Type B pancreatic cell (in vitro differentiated cells): Measurements from ENCODE around the gene SLC44A4. TPM values are rescaled to one million over a fixed set of nuclear protein-coding genes. Genes with fewer than 3 reads are reported as not detected.

Experiments
- DNase-seq: peaks from one replicate; pipeline ENCODE4 v3.0.0; 2021; ENCODE audit warnings: mixed read lengths; ENCODE audit not compliant: unreplicated experiment; ENCODE audit errors: extremely low spot score
- H3K27ac Mint-ChIP-seq: 2 replicates; pipeline ENCODE4 v1.8.0; 2021; ENCODE audit warnings: mild to moderate bottlenecking, mixed read lengths
- H3K27me3 Mint-ChIP-seq: 2 replicates; pipeline ENCODE4 v1.8.0; 2021; ENCODE audit warnings: mixed read lengths
- H3K36me3 Mint-ChIP-seq: 2 replicates; pipeline ENCODE4 v1.8.0; 2021; ENCODE audit warnings: mixed read lengths
- H3K4me1 Mint-ChIP-seq: one replicate; pipeline ENCODE4 v1.8.0; 2021; ENCODE audit warnings: mixed read lengths; ENCODE audit not compliant: unreplicated experiment
- H3K4me3 Mint-ChIP-seq: 2 replicates; pipeline ENCODE4 v1.8.0; 2021; ENCODE audit warnings: mild to moderate bottlenecking, mixed read lengths
- H3K9me3 Mint-ChIP-seq: 2 replicates; pipeline ENCODE4 v1.8.0; 2021; ENCODE audit warnings: mixed read lengths
- long read RNA-seq: library from polyadenylated mRNA; unstranded; transcript quantifications from one replicate; pipeline ENCODE4 v2.0.0, GENCODE V29; 2020
- total RNA-seq: library from RNA; stranded (reverse); gene quantifications from 2 replicates; pipeline ENCODE4 v1.2.1, GENCODE V29; 2021; ENCODE audit warnings: low replicate concordance
- TF ChIP-seq, protein P1 (sequence below): fragments of 200-600 bp; sonication (generic); conservative IDR thresholded peaks from 2 replicates; pipeline ENCODE4 v1.5.0; 2021; ENCODE audit warnings: antibody characterized with exemption, mild to moderate bottlenecking

SLC44A4 gene
- 8.8 and 10.6 TPM in 2 replicates for total RNA-seq
- long read RNA-seq, partial matches to known transcripts, result 1 of 3 reads
- long read RNA-seq, other reads (novel, unspliced or antisense), result 0 of 3 reads

DNA sequence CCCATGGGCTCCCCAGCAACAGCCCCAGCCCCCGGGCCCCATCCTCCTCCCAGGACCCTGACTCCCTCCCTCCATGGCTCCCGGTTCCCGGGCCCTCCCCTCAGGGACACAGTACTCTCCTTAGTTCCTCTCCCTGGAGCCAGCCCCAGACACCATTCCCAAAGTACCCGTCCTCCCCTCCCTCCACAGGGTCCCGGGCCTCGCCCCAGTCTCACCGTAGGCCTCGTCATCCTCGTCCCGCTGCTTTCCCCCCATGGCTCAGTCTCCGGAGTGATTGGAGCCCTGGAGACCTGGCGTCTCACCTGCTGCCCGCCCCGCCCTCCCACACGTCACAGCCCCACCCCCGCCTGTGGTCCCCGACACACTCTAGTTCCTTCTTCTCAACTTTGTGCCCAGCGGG, at the start of gene SLC44A4:
Gene SLC44A4, minus strand, starts transcription at position 272 of the 400 bp plus-strand sequence. Its CDS starts 17 bp downstream, at position 255.
- H3K27ac Mint-ChIP-seq, result peak within 1 kb of the TSS; percentile 56
- H3K27me3 Mint-ChIP-seq, result no peaks in the 10 kb centered on the region
- DNase-seq, result no peak
- no peak within 1 kb of the TSS for H3K4me3 Mint-ChIP-seq
- TF ChIP-seq, protein P1, sequence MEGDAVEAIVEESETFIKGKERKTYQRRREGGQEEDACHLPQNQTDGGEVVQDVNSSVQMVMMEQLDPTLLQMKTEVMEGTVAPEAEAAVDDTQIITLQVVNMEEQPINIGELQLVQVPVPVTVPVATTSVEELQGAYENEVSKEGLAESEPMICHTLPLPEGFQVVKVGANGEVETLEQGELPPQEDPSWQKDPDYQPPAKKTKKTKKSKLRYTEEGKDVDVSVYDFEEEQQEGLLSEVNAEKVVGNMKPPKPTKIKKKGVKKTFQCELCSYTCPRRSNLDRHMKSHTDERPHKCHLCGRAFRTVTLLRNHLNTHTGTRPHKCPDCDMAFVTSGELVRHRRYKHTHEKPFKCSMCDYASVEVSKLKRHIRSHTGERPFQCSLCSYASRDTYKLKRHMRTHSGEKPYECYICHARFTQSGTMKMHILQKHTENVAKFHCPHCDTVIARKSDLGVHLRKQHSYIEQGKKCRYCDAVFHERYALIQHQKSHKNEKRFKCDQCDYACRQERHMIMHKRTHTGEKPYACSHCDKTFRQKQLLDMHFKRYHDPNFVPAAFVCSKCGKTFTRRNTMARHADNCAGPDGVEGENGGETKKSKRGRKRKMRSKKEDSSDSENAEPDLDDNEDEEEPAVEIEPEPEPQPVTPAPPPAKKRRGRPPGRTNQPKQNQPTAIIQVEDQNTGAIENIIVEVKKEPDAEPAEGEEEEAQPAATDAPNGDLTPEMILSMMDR, result no peak
- H3K36me3 Mint-ChIP-seq, result peaks cover 9% of the 10 kb centered on the region
- H3K4me1 Mint-ChIP-seq, result no peaks in the 10 kb centered on the region
- H3K9me3 Mint-ChIP-seq, result no peaks in the 10 kb centered on the region

DNA sequence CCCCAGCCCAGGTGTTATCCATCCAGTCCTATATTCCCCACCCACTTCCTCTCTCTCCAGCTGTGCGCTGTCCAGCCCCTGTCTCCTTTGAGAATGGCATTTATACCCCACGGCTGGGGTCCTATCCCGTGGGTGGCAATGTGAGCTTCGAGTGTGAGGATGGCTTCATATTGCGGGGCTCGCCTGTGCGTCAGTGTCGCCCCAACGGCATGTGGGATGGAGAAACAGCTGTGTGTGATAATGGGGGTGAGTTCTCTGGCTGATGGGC, 49.8 kb upstream of the SLC44A4 start:
- peaks cover 10% of the 10 kb centered on the region for H3K27me3 Mint-ChIP-seq
- no peak for DNase-seq
- no peaks in the 10 kb centered on the region for H3K4me1 Mint-ChIP-seq
- no peak overlapping the region for H3K27ac Mint-ChIP-seq
- H3K9me3 Mint-ChIP-seq, result no peaks in the 10 kb centered on the region
- TF ChIP-seq, protein P1, result no peak
- H3K36me3 Mint-ChIP-seq, result no peaks in the 10 kb centered on the region
- no peak overlapping the region for H3K4me3 Mint-ChIP-seq

DNA sequence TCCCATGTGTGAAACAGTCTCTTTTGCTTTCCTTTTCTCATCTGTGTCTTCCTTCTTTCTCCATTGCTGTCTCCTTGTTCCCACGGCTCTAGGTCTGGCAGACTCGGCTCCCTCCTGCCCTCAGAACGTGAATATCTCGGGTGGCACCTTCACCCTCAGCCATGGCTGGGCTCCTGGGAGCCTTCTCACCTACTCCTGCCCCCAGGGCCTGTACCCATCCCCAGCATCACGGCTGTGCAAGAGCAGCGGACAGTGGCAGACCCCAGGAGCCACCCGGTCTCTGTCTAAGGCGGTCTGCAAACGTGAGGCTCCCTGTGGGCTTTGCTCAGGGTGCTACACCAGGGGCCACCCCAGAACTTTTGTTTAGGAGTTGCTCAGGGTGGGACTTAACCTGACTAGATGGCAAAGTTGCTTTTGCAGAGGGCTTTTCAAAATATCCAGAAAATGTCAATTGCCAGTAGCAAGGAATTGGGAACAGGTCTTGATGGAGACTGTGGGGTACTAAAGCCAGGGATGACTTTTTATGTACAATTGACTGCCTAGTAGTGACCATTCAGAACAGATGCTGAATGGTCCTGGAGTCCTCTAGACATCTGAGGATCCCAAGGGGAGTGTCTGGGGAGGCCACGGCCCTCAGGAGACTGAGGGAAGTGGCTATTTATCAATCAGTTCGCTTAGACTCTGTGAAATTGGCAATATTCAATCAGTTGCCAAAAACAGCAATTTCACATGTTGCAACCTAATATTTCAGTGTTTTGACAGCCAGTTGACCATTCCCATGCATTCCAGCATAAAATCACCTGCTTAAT, 49.3 kb upstream of the SLC44A4 start:
- H3K9me3 Mint-ChIP-seq, result no peaks in the 10 kb centered on the region
- no peaks in the 10 kb centered on the region for H3K4me1 Mint-ChIP-seq
- H3K4me3 Mint-ChIP-seq, result no peak overlapping the region
- TF ChIP-seq, protein P1, result no peak
- no peak overlapping the region for H3K27ac Mint-ChIP-seq
- no peaks in the 10 kb centered on the region for H3K36me3 Mint-ChIP-seq
- DNase-seq, result no peak
- peaks cover 6% of the 10 kb centered on the region for H3K27me3 Mint-ChIP-seq

DNA sequence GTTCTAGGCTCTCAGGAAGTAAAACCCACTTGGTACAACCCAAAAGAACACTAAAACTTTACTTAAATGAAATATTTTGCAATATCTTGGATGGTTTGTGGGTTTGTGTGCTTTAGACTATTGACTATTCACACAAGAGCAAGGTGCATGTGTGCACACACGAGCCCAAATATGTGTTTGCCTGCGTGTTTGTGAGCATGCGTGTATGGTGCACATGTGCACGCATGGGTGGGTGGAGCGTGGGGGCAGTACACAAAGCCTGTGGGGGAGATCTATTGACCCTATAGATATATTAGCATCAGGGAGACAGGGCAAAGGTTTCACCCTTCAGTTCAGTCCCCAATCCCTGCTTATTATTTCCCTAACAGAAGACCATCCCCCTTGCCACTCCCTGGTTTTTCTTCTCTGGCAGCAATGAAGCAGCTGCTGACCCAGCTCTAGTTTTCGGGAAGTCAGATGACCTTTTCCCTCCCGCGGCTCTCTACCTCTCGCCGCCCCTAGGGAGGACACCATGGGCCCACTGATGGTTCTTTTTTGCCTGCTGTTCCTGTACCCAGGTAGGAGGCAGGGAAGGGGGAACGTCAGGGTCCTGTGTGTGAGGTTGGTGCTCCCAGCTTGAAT, 48.6 kb upstream of the SLC44A4 start, which contains the start of gene C2:
Gene C2, plus strand, starts transcription at position 476 of the 621 bp plus-strand sequence. Its CDS starts 36 bp downstream, at position 512.
- H3K4me1 Mint-ChIP-seq, result no peaks in the 10 kb centered on the region
- H3K9me3 Mint-ChIP-seq, result no peaks in the 10 kb centered on the region
- no peak within 1 kb of the TSS for H3K27ac Mint-ChIP-seq
- TF ChIP-seq, protein P1, result no peak
- no peak for DNase-seq
- no peaks in the 10 kb centered on the region for H3K36me3 Mint-ChIP-seq
- H3K27me3 Mint-ChIP-seq, result peaks cover 5% of the 10 kb centered on the region
- H3K4me3 Mint-ChIP-seq, result no peak within 1 kb of the TSS

DNA sequence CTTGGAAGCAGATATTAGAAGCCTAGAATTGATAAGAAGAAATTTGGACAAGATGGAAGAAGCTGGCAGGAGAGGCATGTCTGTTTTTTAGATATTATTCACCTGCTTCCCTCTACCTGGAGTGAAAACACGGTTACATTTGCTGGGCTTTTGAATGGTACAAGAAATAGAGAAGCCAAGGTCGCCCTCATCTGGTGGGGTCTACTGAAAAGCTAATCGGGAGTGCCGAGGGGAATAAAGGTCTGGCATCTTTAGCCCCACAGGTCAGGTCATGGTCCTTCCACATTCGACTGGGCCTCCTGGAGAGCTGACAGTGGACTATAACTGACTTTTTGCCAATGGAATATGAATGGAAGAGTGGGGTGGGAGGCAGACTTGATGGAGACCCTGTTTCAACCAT, 44.1 kb upstream of the SLC44A4 start:
- Mint-ChIP-seq H3K27me3 (peaks cover 4% of the 10 kb centered on the region), H3K4me1 (peaks cover 4% of the 10 kb centered on the region), H3K36me3 (no peaks in the 10 kb centered on the region), H3K9me3 (no peaks in the 10 kb centered on the region), H3K4me3 (no peak overlapping the region), H3K27ac (no peak overlapping the region)
- TF ChIP-seq, protein P1, result no peak
- DNase-seq, result no peak
